Endothelial cell (in vitro differentiated cells): Measurements from ENCODE around the gene DTX3L. TPM values are rescaled to one million over a fixed set of nuclear protein-coding genes. Genes with fewer than 3 reads are reported as not detected.

Experiments used
- DNase-seq: peaks from one replicate; pipeline ENCODE4 v3.0.0; 2021; ENCODE audit warnings: low spot score
- H3K27ac Mint-ChIP-seq: one replicate; pipeline ENCODE4 v1.8.0; 2021; ENCODE audit warnings: mixed read lengths, inconsistent platforms; ENCODE audit not compliant: unreplicated experiment
- H3K27me3 Mint-ChIP-seq: one replicate; pipeline ENCODE4 v1.8.0; 2021; ENCODE audit warnings: mild to moderate bottlenecking, moderate library complexity, mixed read lengths, inconsistent platforms; ENCODE audit not compliant: unreplicated experiment
- H3K36me3 Mint-ChIP-seq: one replicate; pipeline ENCODE4 v1.8.0; 2021; ENCODE audit warnings: mild to moderate bottlenecking, low read depth, mixed read lengths, inconsistent platforms; ENCODE audit not compliant: unreplicated experiment
- H3K4me1 Mint-ChIP-seq: one replicate; pipeline ENCODE4 v1.8.0; 2021; ENCODE audit warnings: mild to moderate bottlenecking, mixed read lengths, inconsistent platforms; ENCODE audit not compliant: unreplicated experiment
- H3K4me3 Mint-ChIP-seq: one replicate; pipeline ENCODE4 v1.8.0; 2021; ENCODE audit warnings: mild to moderate bottlenecking, mixed read lengths, inconsistent platforms; ENCODE audit not compliant: unreplicated experiment
- H3K9me3 Mint-ChIP-seq: one replicate; pipeline ENCODE4 v1.8.0; 2021; ENCODE audit warnings: mixed read lengths, inconsistent platforms; ENCODE audit not compliant: unreplicated experiment
- CTCF ChIP-seq: fragments of 200-600 bp; sonication (generic); IDR thresholded peaks from one replicate; pipeline ENCODE4 v1.5.0; 2021; ENCODE audit warnings: antibody characterized with exemption; ENCODE audit not compliant: unreplicated experiment
- total RNA-seq: library from RNA; stranded (reverse); fragmentation: NEBNext Ultra II Directional; extraction: Animal tissue kit (Norgen Biotek cat#: 25700); gene quantifications from one replicate; pipeline ENCODE4 v1.2.1, GENCODE V29; 2021; ENCODE audit not compliant: unreplicated experiment

The DTX3L gene
- total RNA-seq, 1 donor from 2014 or later: 6.0 TPM

GRCh38 chr3:122558605-122559004 is 5.5 kb upstream of the DTX3L start:
- peaks cover 5% of the 10 kb centered on the region for H3K27me3 Mint-ChIP-seq
- H3K27ac Mint-ChIP-seq: no peak overlapping the region
- H3K9me3 Mint-ChIP-seq: no peaks in the 10 kb centered on the region
- H3K36me3 Mint-ChIP-seq: no peaks in the 10 kb centered on the region
- peaks cover 9% of the 10 kb centered on the region for H3K4me1 Mint-ChIP-seq
- H3K4me3 Mint-ChIP-seq: no peak overlapping the region
- no peak for DNase-seq
- no peak for TF ChIP-seq CTCF

GRCh38 chr3:122559906-122560305 is 4.2 kb upstream of the DTX3L start:
- H3K9me3 Mint-ChIP-seq: no peaks in the 10 kb centered on the region
- H3K36me3 Mint-ChIP-seq: no peaks in the 10 kb centered on the region
- H3K4me1 Mint-ChIP-seq: peaks cover 15% of the 10 kb centered on the region
- no peak overlapping the region for H3K4me3 Mint-ChIP-seq
- no peak overlapping the region for H3K27ac Mint-ChIP-seq
- TF ChIP-seq CTCF: no peak
- H3K27me3 Mint-ChIP-seq: peaks cover 6% of the 10 kb centered on the region
- no peak for DNase-seq

GRCh38 chr3:122560680-122561079 is 3.5 kb upstream of the DTX3L start:
- TF ChIP-seq CTCF: peak; percentile 31
- no peaks in the 10 kb centered on the region for H3K9me3 Mint-ChIP-seq
- DNase-seq: peak; percentile 40

GRCh38 chr3:122562923-122563716 is 1.0 kb upstream of the DTX3L start:
- H3K9me3 Mint-ChIP-seq: no peaks in the 10 kb centered on the region
- peaks cover 3% of the 10 kb centered on the region for H3K27me3 Mint-ChIP-seq
- H3K27ac Mint-ChIP-seq: no peak overlapping the region

More at GRCh38 chr3:122560680-122561079, 3.5 kb upstream of the DTX3L start:
- no peak overlapping the region for H3K4me3 Mint-ChIP-seq
- no peaks in the 10 kb centered on the region for H3K36me3 Mint-ChIP-seq
- H3K4me1 Mint-ChIP-seq: peaks cover 18% of the 10 kb centered on the region
- H3K27me3 Mint-ChIP-seq: peaks cover 6% of the 10 kb centered on the region
- no peak overlapping the region for H3K27ac Mint-ChIP-seq

More at GRCh38 chr3:122562923-122563716, 1.0 kb upstream of the DTX3L start:
- DNase-seq: no peak
- no peak for TF ChIP-seq CTCF
- peak overlapping the region; percentile 87 for H3K4me3 Mint-ChIP-seq
- H3K4me1 Mint-ChIP-seq: peaks cover 15% of the 10 kb centered on the region
- H3K36me3 Mint-ChIP-seq: no peaks in the 10 kb centered on the region
